OCI-M2 (cell line): ENCODE results near the gene KCTD3.

Experiments used
- DNase-seq: peaks from one replicate; lab custom pipeline; 2025; ENCODE audit not compliant: unreplicated experiment; lab: John Stamatoyannopoulos, UW

KCTD3 gene

DNA sequence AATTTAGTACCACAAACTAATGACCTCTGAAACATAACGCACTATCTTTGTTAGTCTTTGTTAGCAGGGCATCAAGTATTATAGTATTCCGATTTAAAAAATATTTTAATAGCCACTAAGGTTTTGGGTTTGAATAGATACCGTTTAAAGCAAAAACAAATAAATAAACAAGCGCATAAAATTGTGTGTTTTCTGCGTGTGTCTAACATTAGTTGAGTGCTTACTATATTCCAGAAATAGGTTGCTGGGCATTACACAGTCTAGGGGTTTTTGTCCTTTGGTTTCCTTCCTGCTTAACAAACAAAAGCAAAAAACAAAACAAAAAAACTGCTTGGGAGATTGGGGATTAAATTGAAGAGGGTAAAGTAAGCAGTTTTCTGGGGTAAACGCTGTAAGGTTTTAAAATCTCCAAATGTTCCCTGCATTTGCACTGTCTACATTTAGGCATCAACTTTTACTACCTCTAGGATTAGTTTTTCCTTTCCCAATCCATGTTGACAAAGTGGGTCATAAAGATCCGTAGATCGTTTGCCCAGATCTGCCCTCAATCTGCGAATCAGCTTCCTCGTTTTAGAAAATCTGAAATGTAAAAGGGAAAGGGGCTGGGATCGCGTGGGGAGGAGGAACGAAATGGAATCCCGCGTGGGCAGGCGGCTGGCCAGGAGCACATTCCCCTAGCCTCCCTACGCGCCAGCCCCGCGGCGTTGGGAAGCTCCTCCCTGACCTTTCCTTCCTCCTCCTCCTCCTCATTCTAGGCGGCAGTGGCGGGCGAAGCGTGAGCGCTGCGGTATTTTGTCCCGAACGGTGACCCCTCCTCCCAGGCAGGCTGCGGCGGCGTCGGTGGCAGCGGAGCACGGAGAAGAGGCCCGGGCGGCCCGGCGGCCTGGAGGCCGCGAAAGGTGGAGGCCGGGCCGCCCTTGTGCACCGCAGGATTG is at the start of gene KCTD3:
Gene KCTD3, plus strand, starts transcription at position 749 of the 935 bp plus-strand sequence. CDS start 382 bp downstream, outside the sequence.
- no peak for DNase-seq

DNA sequence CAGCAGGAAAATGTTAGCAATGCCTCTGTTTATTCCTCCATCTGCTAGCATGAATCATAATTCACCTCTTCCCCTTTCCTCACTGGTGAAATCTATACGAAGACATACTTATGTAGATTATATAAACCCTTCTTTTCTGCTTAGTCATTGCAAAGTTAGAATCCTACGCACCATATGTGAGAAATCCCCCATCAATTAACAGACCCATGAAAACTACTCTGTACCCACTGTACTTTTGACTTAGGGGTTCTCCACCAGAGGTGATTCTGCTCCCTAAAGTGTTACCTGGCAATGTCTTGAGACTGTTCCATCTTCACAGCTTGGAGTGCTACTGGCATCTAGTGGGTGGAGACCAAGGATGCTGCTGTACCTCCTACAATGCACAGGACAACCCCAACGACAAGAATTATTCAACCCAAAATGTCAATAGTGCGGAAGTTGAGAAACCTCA is 49.6 kb upstream of the KCTD3 start:
- no peak for DNase-seq

DNA sequence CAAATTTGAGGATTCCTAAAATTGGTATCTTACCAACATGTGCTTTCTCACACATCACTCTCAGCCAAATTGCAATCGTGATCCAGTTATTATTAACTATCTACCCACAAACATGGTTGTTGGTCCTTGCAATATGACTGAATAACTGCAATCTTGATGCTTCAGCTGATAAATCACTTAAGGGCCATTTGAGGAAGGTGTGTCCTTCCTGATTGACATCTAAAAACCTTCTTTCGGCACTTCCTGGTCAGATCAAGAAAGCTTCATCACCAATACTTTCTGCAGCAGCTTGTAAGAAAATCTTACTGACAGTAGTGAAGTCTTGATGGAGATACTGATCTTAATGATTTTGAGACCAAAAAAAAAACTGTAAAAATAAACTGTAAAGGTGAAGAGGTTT is 48.5 kb upstream of the KCTD3 start:
- no peak for DNase-seq

DNA sequence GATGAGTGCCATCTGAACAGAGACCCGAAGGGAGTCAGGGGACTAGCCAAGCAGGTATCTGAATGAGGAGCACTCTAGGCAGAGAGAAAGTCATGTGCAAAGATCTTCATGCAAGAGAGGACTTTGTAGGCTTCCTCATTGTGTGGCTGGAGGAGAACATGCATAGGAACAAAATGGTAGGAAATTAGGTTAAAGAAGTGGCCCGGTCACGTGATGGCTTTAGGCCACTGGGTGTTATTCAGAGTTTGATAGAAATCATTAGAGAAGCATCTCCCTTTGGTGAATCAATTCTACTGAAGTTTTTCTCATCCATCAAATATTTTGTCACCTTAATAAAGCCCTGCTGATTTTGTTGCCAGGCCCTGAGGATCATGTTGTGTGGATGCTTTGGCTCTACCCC is 45.8 kb upstream of the KCTD3 start:
- no peak for DNase-seq

DNA sequence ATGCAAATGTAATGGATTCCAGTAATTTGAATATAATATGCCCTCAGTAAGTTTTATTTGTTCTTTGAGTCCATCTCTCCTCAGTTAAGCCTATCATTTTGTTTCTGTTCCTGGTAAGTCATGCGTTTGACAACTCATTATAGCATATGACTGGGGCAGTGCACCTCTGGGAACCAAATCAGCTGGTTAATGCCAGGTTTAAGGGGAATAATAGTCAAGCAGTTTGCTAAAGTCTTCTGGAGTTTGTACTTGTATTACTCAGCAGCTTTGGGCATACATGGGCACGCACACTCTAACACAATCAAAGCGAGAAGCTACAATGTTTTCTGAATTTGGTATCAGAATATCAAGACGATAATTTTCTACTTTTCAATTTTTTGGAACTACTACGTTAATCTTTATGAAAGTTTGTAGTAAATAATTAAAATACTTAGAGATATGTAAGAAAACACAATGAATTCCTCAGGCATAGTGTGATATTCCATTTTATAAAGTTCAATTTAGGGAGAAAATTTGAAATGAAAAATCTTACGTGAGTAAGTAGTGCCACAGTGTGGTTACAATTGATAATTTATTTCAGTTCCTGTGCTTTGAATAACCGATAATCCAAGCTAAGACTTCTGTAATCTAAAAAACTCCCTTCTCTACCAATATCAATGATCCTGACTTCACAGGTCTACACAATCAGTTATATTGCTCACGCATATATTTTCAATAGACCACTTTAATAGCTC is 43.8 kb upstream of the KCTD3 start:
- DNase-seq, result no peak

DNA sequence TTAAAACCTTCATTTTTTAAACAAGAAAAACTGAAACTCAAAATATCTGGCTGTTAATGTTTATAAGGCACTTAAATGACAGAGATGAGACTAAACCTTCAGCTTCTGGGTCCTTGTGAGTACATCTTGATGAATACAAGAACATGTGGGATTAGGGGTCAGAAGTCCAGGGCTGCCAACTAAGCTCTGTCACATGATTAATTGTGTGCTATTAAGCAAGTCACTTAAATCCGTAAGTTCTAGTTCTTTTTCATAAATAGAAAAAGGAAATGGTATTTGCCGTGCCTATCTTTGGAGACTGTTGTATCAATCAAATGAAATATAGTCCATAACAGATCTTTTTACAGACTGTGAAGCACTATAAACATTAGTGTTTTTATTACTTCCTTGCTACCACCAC is 43.2 kb upstream of the KCTD3 start:
- no peak for DNase-seq

DNA sequence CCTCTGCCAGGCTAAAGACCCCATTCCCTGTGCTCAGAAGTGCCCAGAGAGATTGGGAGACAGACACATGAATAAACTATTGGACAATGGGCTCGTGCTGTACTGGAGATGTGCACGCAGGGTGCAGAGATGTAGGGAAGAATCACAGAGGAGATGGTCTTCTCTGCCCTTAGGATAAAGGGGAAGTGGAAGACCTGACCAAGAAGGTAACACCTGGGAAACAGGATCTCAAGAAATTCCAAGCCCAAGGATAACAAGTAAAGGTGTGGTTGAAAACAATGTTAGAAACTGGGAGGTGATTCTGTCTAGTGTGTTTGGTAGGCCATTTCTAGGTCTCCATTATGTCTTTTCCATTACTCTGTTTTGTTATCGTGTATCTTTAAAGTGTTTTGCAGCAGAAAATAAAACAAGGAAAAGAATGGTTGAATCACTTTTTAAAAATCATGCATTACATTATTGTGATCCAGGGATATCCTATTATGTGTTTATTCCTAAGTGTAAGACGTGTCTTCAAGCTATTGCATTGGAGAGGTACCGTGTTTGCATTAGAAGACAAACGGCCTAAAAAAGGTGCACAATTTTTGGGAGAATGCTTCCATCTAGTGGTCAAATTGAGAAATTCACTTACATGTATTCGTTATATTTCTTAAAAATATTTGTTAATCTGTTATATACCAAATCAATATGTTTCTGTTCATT is 40.8 kb upstream of the KCTD3 start:
- no peak for DNase-seq

DNA sequence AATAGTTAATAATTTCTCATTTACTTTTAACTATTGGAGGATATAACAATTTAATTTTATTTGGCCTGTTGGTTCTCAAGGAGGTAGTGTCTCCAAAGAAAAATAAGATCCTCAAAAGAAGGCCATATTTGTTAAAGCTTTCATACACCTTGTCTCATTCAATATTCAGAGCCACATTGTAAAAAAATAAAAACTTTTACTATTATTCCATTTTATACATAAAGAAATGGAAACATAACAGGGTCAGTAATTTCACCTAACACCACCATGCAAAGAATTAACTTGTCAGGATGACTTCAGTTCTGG is 40.3 kb upstream of the KCTD3 start:
- no peak for DNase-seq

DNA sequence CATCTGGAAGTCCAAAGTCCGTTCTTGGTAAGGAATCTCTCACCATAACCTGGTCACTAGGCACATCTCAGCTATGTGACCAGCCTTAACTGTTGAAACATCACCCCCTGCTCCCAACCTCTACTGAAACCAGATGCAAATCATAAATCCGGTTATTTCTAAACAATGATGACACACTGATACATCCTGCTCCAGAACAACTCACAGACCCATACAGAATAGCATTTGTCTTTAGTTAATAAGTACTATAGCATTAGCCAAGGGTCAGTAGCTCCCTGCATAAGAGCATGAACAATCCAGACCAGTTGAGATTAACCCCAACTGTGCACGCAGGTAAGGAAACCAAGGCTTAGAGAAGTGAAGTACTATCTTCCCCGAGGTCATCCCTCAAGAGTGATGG is 38.0 kb upstream of the KCTD3 start:
- DNase-seq, result no peak

DNA sequence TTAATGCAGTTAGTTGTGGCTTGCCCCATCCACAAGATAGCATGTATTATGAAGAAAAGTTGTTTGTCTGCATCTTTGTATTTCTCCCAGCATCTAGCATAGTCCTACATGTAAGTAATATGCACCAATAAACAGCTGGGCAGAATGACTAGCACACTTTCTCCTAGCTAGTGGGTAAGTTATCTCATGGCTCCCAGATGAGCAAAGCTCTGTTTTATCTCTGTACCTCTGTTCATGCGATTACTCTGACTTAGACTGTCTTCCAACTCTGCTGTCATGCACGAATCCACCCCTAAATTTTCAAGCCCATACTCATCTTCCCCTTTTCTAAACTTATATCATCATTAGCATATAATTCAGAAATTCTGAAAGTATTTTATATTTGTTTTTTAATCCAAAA is 37.5 kb upstream of the KCTD3 start:
- DNase-seq, result no peak

DNA sequence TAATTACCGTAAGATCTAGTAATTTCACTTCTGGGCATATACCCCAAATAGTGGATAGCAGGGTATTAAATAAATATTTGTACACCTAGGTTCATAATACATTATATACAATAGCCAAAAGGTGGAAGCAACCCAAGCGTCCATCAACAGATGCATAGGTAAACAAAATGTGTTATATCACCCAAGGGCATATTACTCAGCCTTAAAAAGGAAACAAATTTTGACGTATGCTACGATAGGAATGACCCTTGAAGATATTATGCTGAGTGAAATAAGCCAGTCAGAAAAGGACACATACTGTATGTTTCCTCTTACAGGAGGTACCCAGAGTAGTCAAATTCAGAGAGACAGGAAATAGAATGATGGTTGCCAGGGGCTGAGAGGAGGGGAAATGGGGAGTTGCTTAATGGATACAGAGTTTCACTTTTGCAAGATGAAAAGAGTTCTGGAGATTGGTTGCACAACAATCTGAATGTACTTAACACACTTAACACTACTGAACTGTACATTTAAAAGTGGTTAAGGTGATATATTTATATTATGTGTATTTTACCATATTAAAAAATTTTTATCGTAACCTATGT is 36.6 kb upstream of the KCTD3 start:
- DNase-seq, result no peak

DNA sequence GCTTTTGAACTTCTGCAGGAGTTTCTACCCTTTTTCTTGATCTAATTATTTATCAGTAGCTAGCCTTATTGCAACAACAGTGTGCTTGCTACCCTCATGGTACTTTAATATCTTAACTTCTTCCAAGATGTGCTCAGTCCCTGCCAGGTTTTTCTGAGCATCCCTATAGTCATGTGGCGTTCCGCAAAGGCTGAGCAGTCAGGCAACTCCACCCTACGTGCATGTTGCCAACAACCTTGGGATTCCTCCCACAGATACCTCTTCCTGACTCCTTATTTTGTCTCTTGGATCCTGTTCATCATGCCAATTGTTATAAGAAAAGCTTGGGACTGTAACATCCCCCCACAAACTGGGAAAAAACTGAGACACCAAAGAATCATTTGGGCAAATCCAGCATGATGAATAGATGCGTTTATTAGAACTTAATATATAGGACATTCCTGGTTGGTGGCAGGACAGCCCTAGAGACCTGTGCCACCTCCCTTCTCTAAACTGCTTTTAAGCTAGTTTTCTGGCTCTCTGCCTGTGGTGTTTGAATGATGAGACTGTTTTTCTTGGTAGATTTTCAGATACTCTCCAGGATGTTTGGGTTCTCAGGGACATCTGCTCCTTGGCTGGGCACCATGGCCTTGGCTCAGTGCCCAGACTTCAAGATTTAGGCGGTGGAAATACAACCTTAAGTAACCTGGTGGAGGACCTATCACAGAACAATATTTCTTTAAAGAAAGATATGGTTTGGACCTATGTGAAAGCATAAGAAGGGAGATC is 27.1 kb upstream of the KCTD3 start:
- no peak for DNase-seq

DNA sequence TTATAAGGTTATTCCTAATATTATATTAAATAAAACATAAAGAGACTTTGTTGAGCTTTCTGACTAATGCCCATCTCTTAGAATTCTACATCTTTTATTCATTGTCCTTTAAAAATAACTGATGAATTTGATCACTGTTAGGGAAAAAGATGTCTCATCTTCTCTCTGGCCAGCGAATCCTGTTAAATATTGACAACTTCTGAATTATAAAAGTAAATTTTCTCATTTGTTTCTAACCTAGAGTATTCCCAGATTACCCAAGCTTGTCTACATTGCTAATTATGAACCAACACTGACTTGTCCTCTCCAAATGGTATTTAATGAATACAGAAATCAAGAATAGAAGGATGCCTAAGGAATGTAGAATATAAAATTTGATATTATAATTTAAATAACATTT is 24.8 kb upstream of the KCTD3 start:
- no peak for DNase-seq

DNA sequence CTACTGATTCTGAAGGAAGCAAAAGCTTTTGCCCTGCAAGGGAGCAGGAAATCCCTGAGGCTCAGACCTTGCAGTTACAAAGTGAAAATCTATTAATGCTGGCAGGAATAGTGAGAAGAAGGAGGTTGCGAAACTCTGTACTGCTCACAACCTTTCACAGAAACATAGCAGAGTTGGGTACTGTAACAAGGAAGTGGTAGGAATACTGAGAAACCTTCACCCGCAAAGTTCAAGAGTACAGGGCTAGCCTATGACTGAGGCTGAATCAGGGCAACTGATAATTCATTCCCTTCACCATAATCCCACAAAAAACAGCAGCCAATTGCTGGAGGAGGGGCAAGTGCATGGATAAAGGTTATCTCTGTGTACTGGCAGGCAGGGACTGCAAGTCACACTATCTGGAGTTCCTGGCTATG is 23.9 kb upstream of the KCTD3 start:
- no peak for DNase-seq

DNA sequence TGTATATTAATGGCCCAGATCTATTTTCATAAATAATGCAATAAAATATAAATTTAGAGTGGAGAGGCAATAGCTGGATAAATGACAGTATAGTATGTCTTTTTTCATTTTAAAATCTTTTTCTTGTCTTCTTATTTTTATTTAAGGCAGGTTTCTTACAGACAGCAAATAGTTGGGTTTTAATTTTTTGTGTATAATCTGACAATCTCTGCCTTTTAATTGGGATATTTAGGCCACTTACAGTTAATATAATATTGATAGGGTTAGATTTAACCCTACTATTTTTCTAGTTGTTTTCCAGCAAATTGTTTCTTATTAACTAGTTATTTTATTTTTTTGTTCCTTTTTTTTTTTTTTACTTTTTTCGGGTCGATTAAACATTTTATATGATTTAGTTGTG is 23.3 kb upstream of the KCTD3 start:
- no peak for DNase-seq

DNA sequence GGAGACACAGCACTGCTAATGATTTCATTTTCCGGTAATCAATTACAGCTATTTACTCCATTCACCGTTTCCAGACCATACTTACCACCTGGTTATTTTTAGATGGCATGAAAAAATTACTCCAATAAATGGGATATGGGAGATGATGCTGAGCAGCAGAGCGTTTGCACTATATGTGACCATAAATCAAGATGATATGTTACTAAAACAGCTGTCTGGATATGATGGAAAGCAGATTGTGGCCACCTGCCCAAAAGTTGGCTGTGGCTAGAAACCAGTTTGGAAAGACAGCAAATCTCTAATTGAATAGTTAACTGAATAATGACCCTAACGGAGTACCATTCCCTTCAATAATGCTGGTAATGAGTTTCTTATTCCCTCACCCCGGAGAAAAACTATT is 22.5 kb upstream of the KCTD3 start:
- no peak for DNase-seq

DNA sequence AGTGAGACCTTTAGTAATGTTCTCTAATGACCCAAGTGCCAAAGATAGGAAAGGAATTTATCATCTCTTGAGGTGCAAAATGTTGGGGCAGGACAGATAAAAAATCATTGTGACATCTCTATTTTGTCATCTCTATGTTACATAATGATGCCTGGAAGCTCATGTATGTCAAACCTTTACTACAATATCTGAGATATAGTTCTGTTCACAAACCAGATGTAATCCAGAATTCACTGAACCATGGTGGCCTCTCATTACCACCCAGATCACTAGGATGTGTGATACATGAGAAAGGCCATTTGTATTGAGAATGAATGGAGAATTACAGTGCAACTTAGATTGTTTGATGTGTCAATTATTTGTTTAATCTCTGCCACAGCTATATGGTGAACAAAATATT is 22.0 kb upstream of the KCTD3 start:
- DNase-seq, result no peak

DNA sequence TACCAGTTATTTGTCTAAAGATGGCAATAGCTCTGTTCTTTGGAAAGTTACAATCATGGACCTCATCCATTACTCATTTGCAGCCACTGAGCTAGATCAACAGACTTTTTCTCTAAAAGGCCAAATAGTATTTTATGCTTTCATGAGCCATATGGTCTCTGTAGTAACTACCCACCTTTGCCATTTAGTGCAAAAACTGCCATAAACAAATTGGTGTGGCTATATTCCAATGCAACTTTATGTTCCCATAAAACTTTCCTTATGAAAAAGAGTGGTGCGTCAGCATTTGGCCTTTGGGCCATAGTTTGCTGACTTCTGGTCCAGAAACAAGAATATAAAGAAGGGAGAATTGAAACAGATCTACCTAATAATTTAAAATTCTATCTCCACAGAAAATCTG is 20.1 kb upstream of the KCTD3 start:
- DNase-seq, result no peak

DNA sequence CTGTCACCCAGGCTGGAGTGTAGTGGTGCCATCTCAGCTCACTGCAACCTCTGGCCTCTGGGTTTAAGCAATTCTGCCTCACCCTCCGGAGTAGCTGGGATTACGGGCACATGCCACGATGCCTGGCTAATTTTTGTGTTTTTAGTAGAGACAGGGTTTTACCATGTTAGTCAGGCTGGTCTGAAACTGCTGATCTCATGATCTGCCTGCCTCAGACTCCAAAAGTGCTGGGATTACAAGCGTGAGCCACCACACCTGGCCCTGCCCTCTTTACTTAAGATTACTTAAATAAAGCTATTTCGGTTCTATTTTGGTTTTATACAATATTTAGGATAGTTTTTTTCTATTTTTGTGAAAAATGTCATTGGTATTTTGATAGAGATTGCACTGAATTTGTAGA is 15.3 kb upstream of the KCTD3 start:
- no peak for DNase-seq

DNA sequence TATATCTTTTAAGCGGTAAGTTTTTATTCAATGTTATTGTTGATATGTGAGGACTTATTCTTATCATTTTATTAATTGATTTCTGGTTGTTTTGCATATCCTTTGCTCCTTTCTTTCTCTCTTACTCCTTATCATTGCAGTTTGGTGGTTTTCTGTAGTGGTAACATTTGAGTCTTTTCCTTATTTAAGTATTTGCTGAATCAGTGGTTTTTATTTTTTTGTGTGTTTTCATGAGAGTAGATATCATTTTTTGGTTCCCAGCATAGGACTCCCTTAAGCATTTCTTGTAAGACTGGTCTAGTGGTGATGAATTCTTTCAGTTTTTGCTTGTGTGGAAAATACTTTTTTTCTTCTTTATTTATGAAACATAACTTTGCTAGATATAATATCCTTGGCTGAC is 12.2 kb upstream of the KCTD3 start:
- no peak for DNase-seq

DNA sequence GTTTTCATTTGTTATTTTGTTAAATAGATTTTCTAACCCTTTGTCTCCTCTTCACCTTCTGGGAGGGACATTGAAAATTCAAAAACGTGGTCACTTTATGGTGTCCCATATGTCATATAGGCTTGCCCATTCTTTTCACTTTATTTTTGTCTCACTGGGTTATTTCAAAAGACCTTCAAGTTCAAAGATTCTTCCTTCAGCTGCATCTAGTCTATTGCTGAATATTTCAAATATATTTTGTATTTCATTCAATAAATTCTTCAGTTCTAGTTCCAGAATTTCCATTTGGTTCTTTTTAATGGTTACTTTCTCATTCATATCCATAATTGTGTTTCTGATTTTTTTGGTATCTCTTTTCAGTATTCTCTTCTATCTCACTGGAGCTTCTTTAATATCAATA is 11.6 kb upstream of the KCTD3 start:
- no peak for DNase-seq
